NOMO-1 treated with dmso at 0.1 percent for 144 hours (cell line): ENCODE results near the gene ENPP3.

Source experiments
- DNase-seq: peaks from one replicate; lab custom pipeline; 2025; ENCODE audit not compliant: unreplicated experiment; lab: John Stamatoyannopoulos, UW

The ENPP3 gene

GRCh38 chr6:131642565-131642964 is 5.5 kb downstream of the ENPP3 start:
- no peak for DNase-seq

GRCh38 chr6:131642987-131643611 is 6.0 kb downstream of the ENPP3 start:
- DNase-seq = no peak

GRCh38 chr6:131643855-131644460 is 6.9 kb downstream of the ENPP3 start:
- DNase-seq = no peak

- no peak for DNase-seq
Observed at GRCh38 chr6:131644921-131645320, 7.8 kb downstream of the ENPP3 start.

- no peak for DNase-seq
Observed at GRCh38 chr6:131645846-131646245, 8.7 kb downstream of the ENPP3 start.

GRCh38 chr6:131646249-131646670 is 9.2 kb downstream of the ENPP3 start:
- DNase-seq = no peak

GRCh38 chr6:131651782-131652181 is 14.7 kb downstream of the ENPP3 start:
- no peak for DNase-seq

GRCh38 chr6:131652472-131652871 is 15.4 kb downstream of the ENPP3 start:
- no peak for DNase-seq

GRCh38 chr6:131654326-131654725 is 17.2 kb downstream of the ENPP3 start:
- no peak for DNase-seq

- no peak for DNase-seq
Observed at GRCh38 chr6:131655387-131655786, 18.3 kb downstream of the ENPP3 start.

- no peak for DNase-seq
Observed at GRCh38 chr6:131655951-131656350, 18.8 kb downstream of the ENPP3 start.

GRCh38 chr6:131656667-131657066 is 19.6 kb downstream of the ENPP3 start:
- DNase-seq = no peak

GRCh38 chr6:131657222-131657621 is 20.1 kb downstream of the ENPP3 start:
- DNase-seq = no peak

- no peak for DNase-seq
Observed at GRCh38 chr6:131657630-131658111, 20.6 kb downstream of the ENPP3 start.

- DNase-seq = no peak
Observed at GRCh38 chr6:131658287-131658686, 21.2 kb downstream of the ENPP3 start.

- peak; percentile 6 for DNase-seq
Observed at GRCh38 chr6:131660195-131660594, 23.1 kb downstream of the ENPP3 start.

- DNase-seq = no peak
Observed at GRCh38 chr6:131663578-131664165, 26.6 kb downstream of the ENPP3 start.

- DNase-seq = no peak
Observed at GRCh38 chr6:131669891-131670290, 32.8 kb downstream of the ENPP3 start.

GRCh38 chr6:131673184-131673583 is 36.1 kb downstream of the ENPP3 start:
- no peak for DNase-seq

- no peak for DNase-seq
Observed at GRCh38 chr6:131678442-131678841, 41.3 kb downstream of the ENPP3 start.

- no peak for DNase-seq
Observed at GRCh38 chr6:131680868-131681267, 43.8 kb downstream of the ENPP3 start.

GRCh38 chr6:131681585-131681984 is 44.5 kb downstream of the ENPP3 start:
- DNase-seq = no peak
